Hematopoietic multipotent progenitor cell treated with erythropoietin and hydrocortisone succinate and interleukin-3 and kit ligand, for 15 days (in vitro differentiated cells): ENCODE measurements around the gene HEXA.
A peak's percentile ranks its signal among the peaks of the same experiment; 100 is the strongest.
"Not testable (repeated sequence)": the region's sequence is repeated elsewhere in the genome, so short reads cannot be mapped to it uniquely, and the experiment has no call there.

Experiments
- DNase-seq: peaks from one replicate; pipeline ENCODE4 v3.0.0-alpha.2; 2015; ENCODE audit warnings: low spot score

Gene HEXA

DNA sequence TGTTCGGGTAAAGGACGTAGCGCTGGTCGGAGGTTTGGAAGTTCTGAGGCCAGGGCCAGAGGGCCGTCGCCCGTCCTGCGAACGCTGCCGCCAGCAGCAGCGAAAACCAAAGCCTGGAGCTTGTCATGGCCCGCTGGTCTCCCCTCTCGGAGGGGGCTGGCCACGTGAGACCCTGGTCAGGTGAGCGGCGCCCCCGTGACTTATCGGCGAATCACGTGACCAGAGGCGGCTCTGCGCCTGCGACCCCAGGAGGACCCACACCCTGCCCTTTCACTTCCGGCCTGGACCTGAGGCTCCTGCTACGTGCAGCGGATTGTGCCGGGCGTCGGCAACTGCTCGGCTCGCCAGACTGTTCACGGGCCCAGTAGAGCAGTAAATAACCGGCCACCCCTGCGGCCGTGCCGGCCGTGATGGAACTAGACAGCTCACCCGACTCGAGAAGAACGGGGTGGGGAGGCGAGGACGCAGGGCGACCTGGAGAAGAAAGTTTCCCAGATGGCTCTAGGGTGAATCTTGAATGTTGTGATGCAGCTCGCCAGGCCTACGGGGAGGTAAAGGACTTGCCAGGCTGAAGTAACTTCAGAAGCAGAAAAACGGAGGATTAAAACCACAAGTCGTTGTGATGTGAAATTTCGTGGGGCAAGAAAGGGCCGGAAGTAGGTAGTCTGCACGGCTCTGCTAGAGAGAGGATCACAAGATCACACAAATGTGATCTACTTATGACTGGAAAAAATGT is at the start of gene HEXA:
Gene HEXA (minus strand): TSS at position 169 of the 736 bp plus-strand sequence. CDS start 42 bp downstream, at position 127.
- peak; percentile 55 for DNase-seq

DNA sequence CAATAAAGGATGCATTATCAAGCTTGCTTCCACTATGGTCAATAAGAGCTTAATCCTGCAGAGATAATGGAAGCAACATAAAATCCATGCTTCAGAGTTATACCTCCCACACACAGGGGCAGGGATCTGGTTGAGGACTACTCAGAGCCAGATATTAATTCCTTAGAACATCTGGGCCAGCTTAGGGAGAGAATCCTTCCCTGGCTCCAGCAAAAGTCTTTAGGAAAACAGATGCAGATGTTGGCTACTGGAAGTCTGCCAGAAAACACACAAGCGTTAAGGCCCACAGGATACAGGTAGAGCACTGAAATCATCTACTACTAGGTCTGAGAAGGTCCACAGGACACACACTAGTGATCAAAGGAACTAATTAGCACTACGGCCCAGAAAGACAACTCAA is 47.4 kb upstream of the HEXA start:
- no peak for DNase-seq

- no peak for DNase-seq
Measured at GRCh38 chr15:72421484-72421883, 45.7 kb upstream of the HEXA start.

DNA sequence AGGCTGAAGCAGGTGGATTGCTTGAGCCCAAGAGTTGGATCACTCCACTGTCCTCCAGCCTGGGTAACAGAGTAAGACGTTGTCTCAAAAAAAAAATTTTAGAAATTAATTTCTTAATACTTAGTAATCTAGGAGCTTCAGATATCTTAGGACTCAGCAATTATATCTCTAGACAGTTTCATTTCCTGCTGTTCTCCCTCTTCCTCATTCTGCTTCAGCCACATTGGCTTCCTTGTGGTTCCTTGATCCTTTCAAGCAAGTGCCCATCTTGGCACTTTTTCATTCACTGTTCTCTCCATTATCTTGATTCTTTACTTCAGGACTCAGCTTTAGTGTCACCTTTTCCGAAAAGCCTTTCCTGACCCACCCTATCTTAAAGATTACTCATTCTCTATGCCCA is 44.8 kb upstream of the HEXA start:
- no peak for DNase-seq

DNA sequence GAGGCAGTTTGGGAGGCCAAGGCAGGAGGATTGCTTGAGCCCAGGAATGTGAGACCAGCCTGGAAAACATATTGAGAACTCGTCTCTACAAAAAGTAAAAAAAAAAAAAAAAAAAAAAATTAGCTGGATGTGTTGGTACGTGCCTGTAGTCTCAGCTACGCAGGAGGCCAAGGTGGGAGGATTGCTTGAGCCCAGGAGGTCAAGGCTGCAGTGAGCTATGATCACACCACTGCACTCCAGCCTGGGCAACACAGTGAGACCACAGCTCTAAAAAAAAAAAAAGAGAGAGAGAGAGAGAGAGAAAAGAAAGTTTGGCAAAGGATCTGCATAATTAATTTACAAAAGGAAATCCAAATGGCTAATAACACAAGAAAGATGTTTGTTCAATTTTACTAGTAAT is 44.0 kb upstream of the HEXA start:
- DNase-seq: not testable (repeated sequence)

DNA sequence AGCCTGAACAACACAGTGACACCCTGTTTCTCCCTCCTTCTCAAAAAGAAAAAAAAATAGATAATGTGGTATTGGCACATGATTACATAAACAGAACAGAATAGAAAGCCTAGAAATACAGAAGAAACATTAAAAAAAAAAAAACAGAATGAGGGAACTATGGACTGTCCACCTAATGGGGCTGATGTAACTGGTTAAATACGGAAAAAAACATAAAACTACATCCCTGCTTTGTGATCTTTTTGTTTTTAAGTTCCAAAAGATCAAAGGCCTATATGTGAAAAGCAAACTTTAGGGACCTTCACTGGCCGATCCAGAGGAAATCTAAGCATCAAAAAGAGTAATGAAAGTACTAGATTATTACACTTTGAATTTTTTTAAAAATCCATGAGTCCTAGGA is 39.5 kb upstream of the HEXA start:
- no peak for DNase-seq

GRCh38 chr15:72413337-72413736 is 37.5 kb upstream of the HEXA start:
- DNase-seq: not testable (repeated sequence)

GRCh38 chr15:72411544-72411943 is 35.7 kb upstream of the HEXA start:
- no peak for DNase-seq

GRCh38 chr15:72411111-72411510 is 35.3 kb upstream of the HEXA start:
- DNase-seq: no peak

GRCh38 chr15:72406936-72407335 is 31.1 kb upstream of the HEXA start:
- no peak for DNase-seq

DNA sequence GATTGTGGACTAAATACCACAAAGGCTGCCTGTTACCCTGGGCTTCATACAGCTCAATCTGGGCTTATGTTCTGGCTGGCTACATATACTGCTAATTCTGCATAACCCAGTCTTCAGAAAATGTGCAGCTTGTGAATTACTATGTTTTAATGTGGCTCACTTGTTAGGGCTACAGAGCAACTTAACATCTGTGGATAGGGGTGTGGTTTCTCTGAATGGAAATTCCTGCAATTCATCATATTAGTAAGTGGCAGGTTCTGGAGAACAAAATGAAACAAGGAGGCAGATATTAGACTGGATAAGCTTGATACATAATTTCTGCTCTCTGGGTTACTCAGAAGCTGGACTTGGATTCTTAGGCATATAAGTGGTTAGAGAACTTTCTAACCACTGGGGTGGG is 29.0 kb upstream of the HEXA start:
- DNase-seq: no peak

DNA sequence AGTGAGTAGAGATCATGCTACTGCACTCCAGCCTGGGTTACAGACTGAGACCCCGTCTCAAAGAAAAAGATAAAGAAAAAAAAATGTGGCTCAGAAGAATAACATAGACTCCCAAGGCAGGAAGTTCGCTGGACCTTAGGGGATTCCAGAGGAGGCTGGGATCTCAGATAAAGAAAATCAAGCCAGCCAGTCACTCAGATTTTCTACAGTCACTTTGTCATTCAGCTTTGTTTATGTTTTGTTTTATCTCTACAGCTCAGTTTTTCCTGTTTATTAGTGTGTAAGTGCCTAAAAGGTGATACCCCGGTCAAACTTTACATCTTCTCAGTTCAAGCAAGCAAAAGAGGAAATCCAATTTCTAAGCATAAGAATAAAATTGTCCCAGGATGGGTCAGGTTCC is 28.5 kb upstream of the HEXA start:
- no peak for DNase-seq

DNA sequence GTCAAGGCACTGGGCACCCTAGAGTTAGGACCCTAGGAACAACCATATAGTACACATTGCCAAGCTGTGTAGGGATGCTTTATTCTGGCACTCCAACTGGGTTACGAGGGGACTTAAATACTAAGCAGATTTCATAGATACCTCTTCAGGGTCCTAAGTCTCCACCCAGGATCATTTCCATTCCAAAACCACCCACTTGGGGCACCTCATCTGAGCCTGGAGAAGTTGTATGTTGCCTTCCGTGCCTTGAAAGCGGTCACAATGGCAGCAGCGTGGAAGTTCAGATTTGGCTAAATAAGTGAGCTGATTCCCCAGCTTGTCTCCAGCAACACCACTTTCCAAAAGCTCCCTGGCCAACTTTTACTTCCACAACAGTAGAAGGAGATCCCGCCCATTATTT is 26.9 kb upstream of the HEXA start:
- no peak for DNase-seq

GRCh38 chr15:72398648-72399047 is 22.8 kb upstream of the HEXA start:
- no peak for DNase-seq

- no peak for DNase-seq
Measured at GRCh38 chr15:72397796-72398588, 22.2 kb upstream of the HEXA start, which contains the start of gene TMEM202. TSS of gene TMEM202 (plus strand) at chr15:72398305. CDS start at chr15:72398327, 22 bp downstream.

DNA sequence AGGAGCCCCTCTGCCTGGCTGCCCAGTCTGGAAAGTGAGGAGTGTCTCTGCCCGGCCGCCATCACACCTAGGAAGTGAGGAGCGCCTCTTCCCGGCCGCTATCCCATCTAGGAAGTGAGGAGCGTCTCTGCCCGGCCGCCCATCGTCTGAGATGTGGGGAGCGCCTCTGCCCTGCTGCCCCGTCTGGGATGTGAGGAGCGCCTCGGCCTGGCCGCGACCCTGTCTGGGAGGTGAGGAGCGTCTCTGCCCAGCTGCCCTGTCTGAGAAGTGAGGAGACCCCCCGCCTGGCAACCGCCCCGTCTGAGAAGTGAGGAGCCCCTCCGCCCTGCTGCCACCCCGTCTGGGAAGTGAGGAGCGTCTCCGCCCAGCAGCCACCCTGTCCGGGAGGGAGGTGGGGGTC is 20.5 kb upstream of the HEXA start:
- not testable (repeated sequence) for DNase-seq

DNA sequence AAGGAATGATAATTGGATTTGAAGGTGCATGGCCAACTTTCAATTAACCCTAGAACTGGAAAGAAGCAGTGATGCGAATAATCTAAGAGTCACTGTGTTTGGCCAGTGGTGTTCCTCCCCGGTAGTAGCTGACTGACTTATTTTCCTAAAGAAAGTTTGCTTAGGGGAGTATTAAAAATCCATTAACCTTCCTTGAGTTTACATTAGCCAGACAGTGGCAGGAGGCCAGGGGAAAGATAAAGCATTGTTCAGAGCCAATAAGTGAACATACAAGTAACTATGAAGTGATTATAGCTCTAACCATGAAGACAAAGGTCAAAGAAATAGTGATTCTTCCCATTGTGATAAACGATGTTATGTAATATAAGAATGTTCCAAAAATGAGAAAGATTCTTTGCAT is 13.4 kb upstream of the HEXA start:
- DNase-seq: no peak

DNA sequence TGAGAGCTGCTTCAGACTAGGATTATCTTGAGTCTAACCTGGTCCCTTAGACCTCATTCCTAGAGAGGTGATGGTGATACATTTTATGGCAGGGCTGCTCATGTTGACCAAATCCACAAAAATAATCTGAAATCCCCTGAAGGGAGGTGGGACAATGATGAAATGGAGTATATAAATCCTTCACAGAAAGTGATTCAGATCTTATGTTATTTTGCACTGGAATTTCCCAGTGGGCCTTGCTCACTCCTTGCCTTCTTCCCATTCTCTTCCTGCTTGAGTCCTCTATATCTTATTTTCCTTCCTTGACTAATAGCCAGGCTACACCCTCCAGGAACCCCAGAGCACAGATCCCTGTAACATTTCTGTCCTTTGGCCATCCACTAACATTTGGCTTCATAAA is 11.9 kb upstream of the HEXA start:
- no peak for DNase-seq

- no peak for DNase-seq
Measured at GRCh38 chr15:72382146-72382545, 6.3 kb upstream of the HEXA start.

DNA sequence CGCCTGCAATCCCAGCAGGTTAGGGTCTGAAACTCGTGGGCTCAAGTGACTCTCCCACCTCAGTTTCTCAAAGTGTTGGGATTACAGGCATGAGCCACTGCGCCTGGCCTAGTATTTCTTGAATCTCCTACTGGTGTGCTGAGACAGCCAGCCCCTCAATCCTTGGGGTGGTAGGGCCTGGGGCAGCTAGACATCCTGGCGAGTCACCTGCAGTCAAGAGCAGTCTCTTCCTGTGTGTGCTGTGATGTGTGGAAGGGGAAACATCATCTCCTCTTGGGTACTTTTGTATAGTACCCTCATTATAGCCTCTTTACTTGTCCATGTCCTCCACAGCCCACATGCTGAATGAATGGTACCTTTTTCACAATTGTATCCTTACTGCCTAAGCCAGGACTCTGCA is 4.9 kb upstream of the HEXA start:
- DNase-seq: no peak

- DNase-seq: no peak
Measured at GRCh38 chr15:72379856-72380430, 4.1 kb upstream of the HEXA start.

DNA sequence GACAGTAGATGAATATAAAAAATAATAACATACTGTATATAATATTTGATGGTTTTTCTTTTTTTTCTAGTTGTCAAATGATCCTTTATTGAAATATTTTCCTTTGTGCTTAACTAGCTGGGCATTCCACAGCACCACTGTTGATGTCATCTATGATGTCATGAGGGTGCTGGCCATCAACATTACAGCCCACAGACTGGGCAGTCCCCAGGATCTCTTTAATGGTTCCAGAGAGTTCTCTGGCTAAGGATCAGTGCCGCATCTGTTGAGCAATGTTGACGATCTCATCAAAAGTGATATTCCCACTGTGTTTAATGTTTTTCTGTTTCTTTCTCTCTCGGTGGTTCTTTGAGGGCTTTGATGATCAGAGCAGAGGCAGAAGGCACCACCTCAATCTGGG is 3.3 kb upstream of the HEXA start:
- DNase-seq: not testable (repeated sequence)

GRCh38 chr15:72377331-72377730 is 1.5 kb upstream of the HEXA start:
- no peak for DNase-seq
